Loucy (cell line): Measurements from ENCODE around the gene LAMB4.

Source experiments
- EZH2phosphoT487 ChIP-seq: fragments of 200-600 bp; IDR thresholded peaks from 2 replicates; pipeline ENCODE4 v1.6.1; 2018; ENCODE audit warnings: antibody characterized with exemption, mild to moderate bottlenecking, moderate library complexity, borderline replicate concordance
- TF ChIP-seq, protein P1 (sequence below): fragments of 200-600 bp; sonication (generic); conservative IDR thresholded peaks from 2 replicates; pipeline ENCODE4 v1.5.1; 2014; ENCODE audit warnings: mild to moderate bottlenecking, antibody characterized with exemption, low read length

GRCh38 chr7:108078211-108078673 is 51.9 kb downstream of the LAMB4 start:
- TF ChIP-seq, protein P1, sequence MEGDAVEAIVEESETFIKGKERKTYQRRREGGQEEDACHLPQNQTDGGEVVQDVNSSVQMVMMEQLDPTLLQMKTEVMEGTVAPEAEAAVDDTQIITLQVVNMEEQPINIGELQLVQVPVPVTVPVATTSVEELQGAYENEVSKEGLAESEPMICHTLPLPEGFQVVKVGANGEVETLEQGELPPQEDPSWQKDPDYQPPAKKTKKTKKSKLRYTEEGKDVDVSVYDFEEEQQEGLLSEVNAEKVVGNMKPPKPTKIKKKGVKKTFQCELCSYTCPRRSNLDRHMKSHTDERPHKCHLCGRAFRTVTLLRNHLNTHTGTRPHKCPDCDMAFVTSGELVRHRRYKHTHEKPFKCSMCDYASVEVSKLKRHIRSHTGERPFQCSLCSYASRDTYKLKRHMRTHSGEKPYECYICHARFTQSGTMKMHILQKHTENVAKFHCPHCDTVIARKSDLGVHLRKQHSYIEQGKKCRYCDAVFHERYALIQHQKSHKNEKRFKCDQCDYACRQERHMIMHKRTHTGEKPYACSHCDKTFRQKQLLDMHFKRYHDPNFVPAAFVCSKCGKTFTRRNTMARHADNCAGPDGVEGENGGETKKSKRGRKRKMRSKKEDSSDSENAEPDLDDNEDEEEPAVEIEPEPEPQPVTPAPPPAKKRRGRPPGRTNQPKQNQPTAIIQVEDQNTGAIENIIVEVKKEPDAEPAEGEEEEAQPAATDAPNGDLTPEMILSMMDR = no peak
- no peak for TF ChIP-seq EZH2phosphoT487
